H1 (cell line): Measurements from ENCODE around the gene ETS1. TPM values are rescaled to one million over a fixed set of nuclear protein-coding genes. Genes with fewer than 3 reads are reported as not detected.

Source experiments
- BACH1 ChIP-seq: IDR thresholded peaks from 2 replicates; pipeline ENCODE4 v1.6.1; 2012; ENCODE audit warnings: low read length, improper control_type of control experiment
- EZH2 ChIP-seq: fragments of 200-600 bp; sonication (generic); IDR thresholded peaks from 2 replicates; pipeline ENCODE4 v1.7.1; 2012; ENCODE audit warnings: low read depth, mild to moderate bottlenecking, moderate library complexity, low read length, inconsistent platforms; ENCODE audit not compliant: severe bottlenecking
- JUN ChIP-seq: IDR thresholded peaks from 2 replicates; pipeline ENCODE4 v1.6.1; 2011; ENCODE audit warnings: low read depth, mild to moderate bottlenecking, improper control_type of control experiment, low read length
- POLR2AphosphoS5 ChIP-seq: IDR thresholded peaks from 2 replicates; pipeline ENCODE4 v1.6.1; 2011; ENCODE audit warnings: low read depth, low read length
- TCF12 ChIP-seq: IDR thresholded peaks from 2 replicates; pipeline ENCODE4 v1.6.1; 2011; ENCODE audit warnings: low read depth, mild to moderate bottlenecking, low read length
- ZNF274 ChIP-seq: IDR thresholded peaks from 2 replicates; pipeline ENCODE4 v1.7.0; 2012; ENCODE audit warnings: low read length, borderline replicate concordance; ENCODE audit errors: extremely low read depth
- polyA plus RNA-seq, 7 experiments: library from polyadenylated mRNA; depleted of rRNA in 3 of 7; stranded (reverse) in 5 of 7; unstranded in 2 of 7; fragments of >200 nt in 5 of 7; fragments of 200-250 nt in 2 of 7; gene quantifications; 1 replicate in 5 of 7; 2 replicates in 1 of 7; 4 replicates in 1 of 7; pipeline versions ENCODE4 v1.2.1 to v1.2.3, GENCODE V29; 2011 to 2013; ENCODE audit warnings: missing spikeins in 2 of 7, mixed read lengths in 2 of 7
- total RNA-seq: library from RNA; stranded (reverse); fragmentation: NEBNext Ultra II Directional; extraction: Animal tissue kit (Norgen Biotek cat#: 25700); gene quantifications from 2 replicates; pipeline ENCODE4 v1.2.1, GENCODE V29; 2021
- TF ChIP-seq, protein P1 (sequence below): fragments of 300-600 bp; sonication (generic); IDR thresholded peaks from 2 replicates; pipeline ENCODE4 v1.7.1; 2012; ENCODE audit warnings: low read length, moderate library complexity, mild to moderate bottlenecking, inconsistent platforms; ENCODE audit not compliant: insufficient replicate concordance
- TF ChIP-seq, protein P2 (sequence below): IDR thresholded peaks from 2 replicates; pipeline ENCODE4 v1.6.1; 2012; ENCODE audit warnings: inconsistent platforms
- TF ChIP-seq, protein P3 (sequence below): IDR thresholded peaks from 2 replicates; pipeline ENCODE4 v1.6.1; 2012; ENCODE audit warnings: inconsistent platforms

Gene ETS1
- total and polyA plus RNA-seq, 2 of the 8 experiments (the other 6 are each of a cell fraction or from before 2014, with no cell fraction given) = 10.0 to 35.3 TPM

GRCh38 chr11:128419012-128419767 lies 168.2 kb downstream of the ETS1 start (continued):
- TF ChIP-seq, protein P1, sequence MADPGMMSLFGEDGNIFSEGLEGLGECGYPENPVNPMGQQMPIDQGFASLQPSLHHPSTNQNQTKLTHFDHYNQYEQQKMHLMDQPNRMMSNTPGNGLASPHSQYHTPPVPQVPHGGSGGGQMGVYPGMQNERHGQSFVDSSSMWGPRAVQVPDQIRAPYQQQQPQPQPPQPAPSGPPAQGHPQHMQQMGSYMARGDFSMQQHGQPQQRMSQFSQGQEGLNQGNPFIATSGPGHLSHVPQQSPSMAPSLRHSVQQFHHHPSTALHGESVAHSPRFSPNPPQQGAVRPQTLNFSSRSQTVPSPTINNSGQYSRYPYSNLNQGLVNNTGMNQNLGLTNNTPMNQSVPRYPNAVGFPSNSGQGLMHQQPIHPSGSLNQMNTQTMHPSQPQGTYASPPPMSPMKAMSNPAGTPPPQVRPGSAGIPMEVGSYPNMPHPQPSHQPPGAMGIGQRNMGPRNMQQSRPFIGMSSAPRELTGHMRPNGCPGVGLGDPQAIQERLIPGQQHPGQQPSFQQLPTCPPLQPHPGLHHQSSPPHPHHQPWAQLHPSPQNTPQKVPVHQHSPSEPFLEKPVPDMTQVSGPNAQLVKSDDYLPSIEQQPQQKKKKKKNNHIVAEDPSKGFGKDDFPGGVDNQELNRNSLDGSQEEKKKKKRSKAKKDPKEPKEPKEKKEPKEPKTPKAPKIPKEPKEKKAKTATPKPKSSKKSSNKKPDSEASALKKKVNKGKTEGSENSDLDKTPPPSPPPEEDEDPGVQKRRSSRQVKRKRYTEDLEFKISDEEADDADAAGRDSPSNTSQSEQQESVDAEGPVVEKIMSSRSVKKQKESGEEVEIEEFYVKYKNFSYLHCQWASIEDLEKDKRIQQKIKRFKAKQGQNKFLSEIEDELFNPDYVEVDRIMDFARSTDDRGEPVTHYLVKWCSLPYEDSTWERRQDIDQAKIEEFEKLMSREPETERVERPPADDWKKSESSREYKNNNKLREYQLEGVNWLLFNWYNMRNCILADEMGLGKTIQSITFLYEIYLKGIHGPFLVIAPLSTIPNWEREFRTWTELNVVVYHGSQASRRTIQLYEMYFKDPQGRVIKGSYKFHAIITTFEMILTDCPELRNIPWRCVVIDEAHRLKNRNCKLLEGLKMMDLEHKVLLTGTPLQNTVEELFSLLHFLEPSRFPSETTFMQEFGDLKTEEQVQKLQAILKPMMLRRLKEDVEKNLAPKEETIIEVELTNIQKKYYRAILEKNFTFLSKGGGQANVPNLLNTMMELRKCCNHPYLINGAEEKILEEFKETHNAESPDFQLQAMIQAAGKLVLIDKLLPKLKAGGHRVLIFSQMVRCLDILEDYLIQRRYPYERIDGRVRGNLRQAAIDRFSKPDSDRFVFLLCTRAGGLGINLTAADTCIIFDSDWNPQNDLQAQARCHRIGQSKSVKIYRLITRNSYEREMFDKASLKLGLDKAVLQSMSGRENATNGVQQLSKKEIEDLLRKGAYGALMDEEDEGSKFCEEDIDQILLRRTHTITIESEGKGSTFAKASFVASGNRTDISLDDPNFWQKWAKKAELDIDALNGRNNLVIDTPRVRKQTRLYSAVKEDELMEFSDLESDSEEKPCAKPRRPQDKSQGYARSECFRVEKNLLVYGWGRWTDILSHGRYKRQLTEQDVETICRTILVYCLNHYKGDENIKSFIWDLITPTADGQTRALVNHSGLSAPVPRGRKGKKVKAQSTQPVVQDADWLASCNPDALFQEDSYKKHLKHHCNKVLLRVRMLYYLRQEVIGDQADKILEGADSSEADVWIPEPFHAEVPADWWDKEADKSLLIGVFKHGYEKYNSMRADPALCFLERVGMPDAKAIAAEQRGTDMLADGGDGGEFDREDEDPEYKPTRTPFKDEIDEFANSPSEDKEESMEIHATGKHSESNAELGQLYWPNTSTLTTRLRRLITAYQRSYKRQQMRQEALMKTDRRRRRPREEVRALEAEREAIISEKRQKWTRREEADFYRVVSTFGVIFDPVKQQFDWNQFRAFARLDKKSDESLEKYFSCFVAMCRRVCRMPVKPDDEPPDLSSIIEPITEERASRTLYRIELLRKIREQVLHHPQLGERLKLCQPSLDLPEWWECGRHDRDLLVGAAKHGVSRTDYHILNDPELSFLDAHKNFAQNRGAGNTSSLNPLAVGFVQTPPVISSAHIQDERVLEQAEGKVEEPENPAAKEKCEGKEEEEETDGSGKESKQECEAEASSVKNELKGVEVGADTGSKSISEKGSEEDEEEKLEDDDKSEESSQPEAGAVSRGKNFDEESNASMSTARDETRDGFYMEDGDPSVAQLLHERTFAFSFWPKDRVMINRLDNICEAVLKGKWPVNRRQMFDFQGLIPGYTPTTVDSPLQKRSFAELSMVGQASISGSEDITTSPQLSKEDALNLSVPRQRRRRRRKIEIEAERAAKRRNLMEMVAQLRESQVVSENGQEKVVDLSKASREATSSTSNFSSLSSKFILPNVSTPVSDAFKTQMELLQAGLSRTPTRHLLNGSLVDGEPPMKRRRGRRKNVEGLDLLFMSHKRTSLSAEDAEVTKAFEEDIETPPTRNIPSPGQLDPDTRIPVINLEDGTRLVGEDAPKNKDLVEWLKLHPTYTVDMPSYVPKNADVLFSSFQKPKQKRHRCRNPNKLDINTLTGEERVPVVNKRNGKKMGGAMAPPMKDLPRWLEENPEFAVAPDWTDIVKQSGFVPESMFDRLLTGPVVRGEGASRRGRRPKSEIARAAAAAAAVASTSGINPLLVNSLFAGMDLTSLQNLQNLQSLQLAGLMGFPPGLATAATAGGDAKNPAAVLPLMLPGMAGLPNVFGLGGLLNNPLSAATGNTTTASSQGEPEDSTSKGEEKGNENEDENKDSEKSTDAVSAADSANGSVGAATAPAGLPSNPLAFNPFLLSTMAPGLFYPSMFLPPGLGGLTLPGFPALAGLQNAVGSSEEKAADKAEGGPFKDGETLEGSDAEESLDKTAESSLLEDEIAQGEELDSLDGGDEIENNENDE = no peak
- no peak for TF ChIP-seq JUN
- TF ChIP-seq, protein P2, sequence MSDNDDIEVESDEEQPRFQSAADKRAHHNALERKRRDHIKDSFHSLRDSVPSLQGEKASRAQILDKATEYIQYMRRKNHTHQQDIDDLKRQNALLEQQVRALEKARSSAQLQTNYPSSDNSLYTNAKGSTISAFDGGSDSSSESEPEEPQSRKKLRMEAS = no peak
- TF ChIP-seq EZH2 = no peak
- TF ChIP-seq, protein P3, sequence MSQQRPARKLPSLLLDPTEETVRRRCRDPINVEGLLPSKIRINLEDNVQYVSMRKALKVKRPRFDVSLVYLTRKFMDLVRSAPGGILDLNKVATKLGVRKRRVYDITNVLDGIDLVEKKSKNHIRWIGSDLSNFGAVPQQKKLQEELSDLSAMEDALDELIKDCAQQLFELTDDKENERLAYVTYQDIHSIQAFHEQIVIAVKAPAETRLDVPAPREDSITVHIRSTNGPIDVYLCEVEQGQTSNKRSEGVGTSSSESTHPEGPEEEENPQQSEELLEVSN = no peak
- TF ChIP-seq ZNF274 = no peak
- no peak for TF ChIP-seq POLR2AphosphoS5
- TF ChIP-seq BACH1 = no peak
- no peak for TF ChIP-seq TCF12
